Fibroblast of lung (primary cell): Measurements from ENCODE around the gene TMEM121. TPM values are rescaled to one million over a fixed set of nuclear protein-coding genes. Genes with fewer than 3 reads are reported as not detected.

ENCODE experiments used
- DNase-seq, 2 donors: peaks; one replicate each; pipeline versions ENCODE4 v3.0.0 to v3.0.0-alpha.2; 2010; ENCODE audit warnings: low read depth in 2 of 2
- H2AFZ ChIP-seq: 2 replicates; pipeline ENCODE4 v1.5.1; 2012; ENCODE audit warnings: low read length, control low read depth, inconsistent platforms
- H3K27ac ChIP-seq: 2 replicates; pipeline ENCODE4 v1.5.1; 2011; ENCODE audit warnings: low read length, control low read depth; ENCODE audit not compliant: insufficient read depth
- H3K27me3 ChIP-seq: 2 replicates; pipeline ENCODE4 v1.5.1; 2011; ENCODE audit warnings: mild to moderate bottlenecking, low read length; ENCODE audit not compliant: control insufficient read depth, insufficient read depth
- H3K36me3 ChIP-seq: 2 replicates; pipeline ENCODE4 v1.5.1; 2011; ENCODE audit warnings: low read length; ENCODE audit not compliant: control insufficient read depth, insufficient read depth
- H3K4me1 ChIP-seq: 2 replicates; pipeline ENCODE4 v1.5.1; 2011; ENCODE audit warnings: low read length; ENCODE audit not compliant: control insufficient read depth, insufficient read depth; ENCODE audit errors: extremely low read depth
- H3K4me2 ChIP-seq: 2 replicates; pipeline ENCODE4 v1.5.1; 2011; ENCODE audit warnings: low read length, control low read depth; ENCODE audit not compliant: insufficient read depth; ENCODE audit errors: extremely low read depth
- H3K4me3 ChIP-seq, 4 experiments: fragments of 200-600 bp in 1 of 4; sonication (generic) in 1 of 4; replicated peaks in 1 of 4; 2 replicates each; pipeline ENCODE4 v1.5.1; 2011 to 2016; ENCODE audit warnings: low read length in 4 of 4, low read depth in 3 of 4, mild to moderate bottlenecking in 3 of 4, control low read depth in 2 of 4, inconsistent platforms in 1 of 4, mixed read lengths in 1 of 4; ENCODE audit not compliant: insufficient read depth in 1 of 4; ENCODE audit errors: control extremely low read depth in 1 of 4
- H3K79me2 ChIP-seq: 2 replicates; pipeline ENCODE4 v1.5.1; 2012; ENCODE audit warnings: mild to moderate bottlenecking, low read length, inconsistent platforms; ENCODE audit not compliant: control insufficient read depth, insufficient read depth
- H3K9ac ChIP-seq: 2 replicates; pipeline ENCODE4 v1.5.1; 2011; ENCODE audit warnings: mild to moderate bottlenecking, low read length, control low read depth; ENCODE audit not compliant: insufficient read depth
- H3K9me3 ChIP-seq: 2 replicates; pipeline ENCODE4 v1.5.1; 2012; ENCODE audit warnings: low read depth, low read length; ENCODE audit not compliant: control insufficient read depth, insufficient read depth
- H4K20me1 ChIP-seq: 2 replicates; pipeline ENCODE4 v1.5.1; 2011; ENCODE audit warnings: low read length; ENCODE audit not compliant: control insufficient read depth, insufficient read depth; ENCODE audit errors: extremely low read depth
- EZH2 ChIP-seq: IDR thresholded peaks from 2 replicates; pipeline ENCODE4 v1.5.1; 2012; ENCODE audit warnings: low read length, control low read depth, mild to moderate bottlenecking; ENCODE audit errors: missing control alignments
- polyA minus RNA-seq: library from RNA; depleted of rRNA, polyadenylated mRNA; stranded (reverse); fragments of >200 nt; gene quantifications from 2 replicates; pipeline ENCODE4 v1.2.3, GENCODE V29; 2011; ENCODE audit warnings: low replicate concordance
- polyA plus RNA-seq, 2 donors: library from polyadenylated mRNA; depleted of rRNA in 1 of 2; stranded (reverse) in 1 of 2; unstranded in 1 of 2; fragments of >200 nt; gene quantifications; 2 replicates each; pipeline ENCODE4 v1.2.1, GENCODE V29; 2011 to 2012; ENCODE audit warnings: missing spikeins in 1 of 2
- total RNA-seq: library from RNA; depleted of rRNA; stranded (reverse); fragments of >200 nt; gene quantifications from 2 replicates; pipeline ENCODE4 v1.2.1, GENCODE V29; 2014
- TF ChIP-seq, protein P1 (sequence below), 2 donors: IDR thresholded peaks in 1 of 2; conservative IDR thresholded peaks in 1 of 2; 1 replicate in 1 of 2; 2 replicates in 1 of 2; pipeline ENCODE4 v1.5.1; 2011 to 2012; ENCODE audit warnings: low read length in 2 of 2, control low read depth in 1 of 2, inconsistent platforms in 1 of 2, low read depth in 1 of 2, mild to moderate bottlenecking in 1 of 2

Gene TMEM121
- 5.1 and 8.0 TPM in 2 replicates for total RNA-seq
- 0.30 and 0.45 TPM in 2 replicates for polyA plus RNA-seq
- 0.71 and 1.7 TPM in 2 replicates for polyA plus RNA-seq (2012)
- 0.15 and 0.51 TPM in 2 replicates for polyA minus RNA-seq

DNA sequence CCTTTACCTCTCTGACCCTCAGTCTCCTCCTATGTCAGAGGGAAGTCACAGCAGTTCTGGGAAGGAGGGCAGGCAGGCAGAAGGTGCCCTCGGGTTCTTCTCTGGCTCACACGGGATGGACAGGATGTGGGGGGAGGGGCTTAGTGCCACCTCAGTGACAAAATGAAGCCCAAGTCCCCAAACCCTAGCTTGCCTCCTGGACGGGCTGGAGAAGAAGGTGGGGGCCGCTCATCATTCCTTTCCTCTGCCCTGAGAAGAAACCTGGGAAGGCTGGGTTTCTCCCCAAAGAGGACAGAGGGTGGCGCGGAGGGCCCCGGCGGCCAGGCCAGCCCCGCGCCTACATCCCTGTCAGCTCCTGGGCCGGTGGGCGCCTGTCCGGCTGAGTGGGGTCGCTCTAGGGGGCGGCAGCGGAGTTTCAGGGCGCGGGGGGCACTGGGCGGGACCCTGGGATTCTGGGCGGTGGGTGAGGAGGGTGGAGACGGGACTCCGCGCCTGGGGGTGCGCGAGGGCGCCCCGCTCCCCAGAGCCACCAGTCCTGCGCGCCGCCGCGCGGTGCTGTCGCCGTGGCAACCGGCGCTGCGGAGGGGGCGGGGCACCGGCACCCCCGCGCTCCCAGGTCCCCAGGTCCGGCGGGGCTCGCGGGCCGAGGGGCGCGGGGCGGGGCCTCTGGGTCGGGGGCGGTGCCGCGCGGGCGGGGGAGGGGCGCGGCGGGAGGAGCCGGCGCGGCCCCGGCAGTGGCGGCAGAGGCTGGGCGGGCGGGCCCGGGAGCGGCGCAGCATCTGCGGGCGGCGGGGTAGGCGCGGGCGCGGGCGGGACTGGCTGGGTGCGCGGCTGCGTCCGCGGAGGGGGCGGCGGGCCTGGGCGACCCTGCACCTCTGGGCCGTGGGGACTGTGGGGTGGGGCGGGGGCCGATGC is at the start of gene TMEM121:
Gene TMEM121 (plus strand): TSS at position 723 of the 915 bp plus-strand sequence. CDS start 2,252 bp downstream, outside the sequence.
- peak; percentile 75 for TF ChIP-seq EZH2
- TF ChIP-seq, protein P1, sequence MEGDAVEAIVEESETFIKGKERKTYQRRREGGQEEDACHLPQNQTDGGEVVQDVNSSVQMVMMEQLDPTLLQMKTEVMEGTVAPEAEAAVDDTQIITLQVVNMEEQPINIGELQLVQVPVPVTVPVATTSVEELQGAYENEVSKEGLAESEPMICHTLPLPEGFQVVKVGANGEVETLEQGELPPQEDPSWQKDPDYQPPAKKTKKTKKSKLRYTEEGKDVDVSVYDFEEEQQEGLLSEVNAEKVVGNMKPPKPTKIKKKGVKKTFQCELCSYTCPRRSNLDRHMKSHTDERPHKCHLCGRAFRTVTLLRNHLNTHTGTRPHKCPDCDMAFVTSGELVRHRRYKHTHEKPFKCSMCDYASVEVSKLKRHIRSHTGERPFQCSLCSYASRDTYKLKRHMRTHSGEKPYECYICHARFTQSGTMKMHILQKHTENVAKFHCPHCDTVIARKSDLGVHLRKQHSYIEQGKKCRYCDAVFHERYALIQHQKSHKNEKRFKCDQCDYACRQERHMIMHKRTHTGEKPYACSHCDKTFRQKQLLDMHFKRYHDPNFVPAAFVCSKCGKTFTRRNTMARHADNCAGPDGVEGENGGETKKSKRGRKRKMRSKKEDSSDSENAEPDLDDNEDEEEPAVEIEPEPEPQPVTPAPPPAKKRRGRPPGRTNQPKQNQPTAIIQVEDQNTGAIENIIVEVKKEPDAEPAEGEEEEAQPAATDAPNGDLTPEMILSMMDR (conservative IDR thresholded peaks at IDR 0.05 in 1 of 2, IDR thresholded peaks at IDR 0.05 in 1 of 2; ENCODE audit: low read depth in 1 of 2, low read length in 2 of 2): no peak
- Histone ChIP-seq H3K9ac (no peak within 1 kb of the TSS), H3K4me1 (no peaks in the 10 kb centered on the region), H3K27me3 (peaks cover 4% of the 10 kb centered on the region), H3K36me3 (no peaks in the 10 kb centered on the region), H3K4me2 (peak within 1 kb of the TSS; percentile 59), H2AFZ (no peak within 1 kb of the TSS), H3K79me2 (no peaks in the 10 kb centered on the region), H3K4me3 (peak within 1 kb of the TSS; percentile 28 to 65 (median 38)), H3K27ac (no peak within 1 kb of the TSS), H4K20me1 (no peaks in the 10 kb centered on the region), H3K9me3 (no peaks in the 10 kb centered on the region)
- DNase-seq: no peak

DNA sequence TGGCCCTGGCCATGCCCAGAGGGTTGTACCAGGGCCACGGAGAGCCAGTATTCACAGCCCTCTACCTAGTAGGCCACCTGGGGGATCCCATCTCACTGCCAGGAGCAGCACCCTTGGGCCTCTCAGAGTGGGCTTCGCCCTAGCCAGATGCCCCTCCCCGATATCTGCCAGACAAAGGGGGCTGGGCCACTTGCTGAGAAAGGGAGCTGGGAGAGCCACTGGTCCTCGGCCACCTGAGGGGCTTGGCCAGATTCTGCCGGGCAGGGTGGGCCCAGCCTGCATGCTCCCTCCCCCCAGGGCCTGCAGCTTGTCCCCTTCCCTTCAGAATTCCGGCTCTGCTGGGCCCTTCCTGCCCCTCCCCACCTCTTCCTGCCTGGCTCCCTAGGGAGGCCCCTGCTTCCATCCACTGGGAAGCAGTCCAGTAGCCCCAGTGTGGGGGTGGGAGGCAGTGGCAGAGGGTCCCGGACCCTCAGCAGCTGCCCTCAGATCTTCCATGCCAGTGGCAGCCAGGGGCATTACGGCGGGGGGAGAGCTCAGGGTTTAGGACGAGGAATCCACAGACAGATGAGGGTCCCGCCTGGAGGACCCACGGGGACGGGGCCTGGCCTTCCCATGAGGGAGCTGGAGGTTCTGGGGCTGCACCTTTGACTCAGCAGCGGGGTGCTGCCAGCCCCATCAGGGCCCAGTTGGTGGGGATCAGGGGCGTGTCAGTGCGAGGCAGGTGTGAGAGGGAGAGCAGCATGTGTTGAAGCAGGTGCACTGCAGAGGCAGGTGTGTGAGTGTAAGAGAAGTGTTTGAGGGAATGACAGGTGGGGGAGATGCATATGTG is 49.3 kb upstream of the TMEM121 start:
- peak overlapping the region; percentile 67 for H3K4me2 ChIP-seq
- H2AFZ ChIP-seq: no peak overlapping the region
- peak overlapping the region; percentile 23 for H3K9ac ChIP-seq
- H3K4me3 ChIP-seq: peak overlapping the region in 3 of 4 experiments; percentile 61 to 70 (median 67)
- TF ChIP-seq EZH2: no peak
- TF ChIP-seq, protein P1 (conservative IDR thresholded peaks at IDR 0.05 in 1 of 2, IDR thresholded peaks at IDR 0.05 in 1 of 2; ENCODE audit: low read depth in 1 of 2, low read length in 2 of 2): no peak
- no peak for DNase-seq
- peaks cover 31% of the 10 kb centered on the region for H3K4me1 ChIP-seq
- no peaks in the 10 kb centered on the region for H4K20me1 ChIP-seq
- no peaks in the 10 kb centered on the region for H3K27me3 ChIP-seq
- H3K79me2 ChIP-seq: peaks cover 5% of the 10 kb centered on the region
- peaks cover 6% of the 10 kb centered on the region for H3K36me3 ChIP-seq
- peak overlapping the region; percentile 87 for H3K27ac ChIP-seq
- no peaks in the 10 kb centered on the region for H3K9me3 ChIP-seq
